ENCODE results near the gene PKP4. TPM values are rescaled to one million over a fixed set of nuclear protein-coding genes. Genes with fewer than 3 reads are reported as not detected.

PKP4 gene
- total RNA-seq, 1 donor from 2014 or later, result 62.9 TPM

GRCh38 chr2:158512323-158512722 is 55.6 kb downstream of the PKP4 start:
- H3K27ac Mint-ChIP-seq, result no peak overlapping the region
- H3K4me1 Mint-ChIP-seq (ENCODE audit: low read depth), result peaks cover 10% of the 10 kb centered on the region
- DNase-seq (ENCODE audit: low spot score, unreplicated experiment), result no peak
- no peaks in the 10 kb centered on the region for H3K27me3 Mint-ChIP-seq
- TF ChIP-seq, protein P1, sequence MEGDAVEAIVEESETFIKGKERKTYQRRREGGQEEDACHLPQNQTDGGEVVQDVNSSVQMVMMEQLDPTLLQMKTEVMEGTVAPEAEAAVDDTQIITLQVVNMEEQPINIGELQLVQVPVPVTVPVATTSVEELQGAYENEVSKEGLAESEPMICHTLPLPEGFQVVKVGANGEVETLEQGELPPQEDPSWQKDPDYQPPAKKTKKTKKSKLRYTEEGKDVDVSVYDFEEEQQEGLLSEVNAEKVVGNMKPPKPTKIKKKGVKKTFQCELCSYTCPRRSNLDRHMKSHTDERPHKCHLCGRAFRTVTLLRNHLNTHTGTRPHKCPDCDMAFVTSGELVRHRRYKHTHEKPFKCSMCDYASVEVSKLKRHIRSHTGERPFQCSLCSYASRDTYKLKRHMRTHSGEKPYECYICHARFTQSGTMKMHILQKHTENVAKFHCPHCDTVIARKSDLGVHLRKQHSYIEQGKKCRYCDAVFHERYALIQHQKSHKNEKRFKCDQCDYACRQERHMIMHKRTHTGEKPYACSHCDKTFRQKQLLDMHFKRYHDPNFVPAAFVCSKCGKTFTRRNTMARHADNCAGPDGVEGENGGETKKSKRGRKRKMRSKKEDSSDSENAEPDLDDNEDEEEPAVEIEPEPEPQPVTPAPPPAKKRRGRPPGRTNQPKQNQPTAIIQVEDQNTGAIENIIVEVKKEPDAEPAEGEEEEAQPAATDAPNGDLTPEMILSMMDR (IDR thresholded peaks at IDR 0.05; ENCODE audit: unreplicated experiment), result no peak
- H3K9me3 Mint-ChIP-seq (ENCODE audit: low read depth), result no peaks in the 10 kb centered on the region
- H3K4me3 Mint-ChIP-seq (ENCODE audit: low read depth), result no peak overlapping the region
- no peaks in the 10 kb centered on the region for H3K36me3 Mint-ChIP-seq (ENCODE audit: insufficient read depth)

DNA sequence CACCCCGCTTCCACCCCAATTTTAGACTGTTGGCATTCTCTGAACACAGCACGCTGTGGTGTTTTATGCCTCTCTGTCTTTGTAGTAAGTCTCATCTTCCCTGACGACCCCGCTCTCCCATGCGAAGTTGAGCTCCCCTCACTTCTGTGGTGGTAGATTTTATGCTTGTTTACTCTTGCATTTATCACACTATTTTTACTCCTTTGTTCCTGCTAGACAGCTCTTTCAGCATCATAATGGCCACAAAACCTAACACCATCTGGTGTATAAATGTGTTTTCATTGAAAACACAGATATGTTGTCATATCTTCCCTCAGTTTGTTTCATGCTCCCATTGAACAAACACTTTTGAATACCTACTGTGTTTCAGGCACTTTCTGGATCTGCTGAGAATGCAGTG is 57.1 kb downstream of the PKP4 start:
- no peak for DNase-seq (ENCODE audit: low spot score, unreplicated experiment)
- Mint-ChIP-seq H3K27ac (no peak overlapping the region), H3K4me3 (ENCODE audit: low read depth) (no peak overlapping the region), H3K36me3 (ENCODE audit: insufficient read depth) (no peaks in the 10 kb centered on the region), H3K9me3 (ENCODE audit: low read depth) (no peaks in the 10 kb centered on the region), H3K27me3 (no peaks in the 10 kb centered on the region), H3K4me1 (ENCODE audit: low read depth) (peaks cover 16% of the 10 kb centered on the region)
- TF ChIP-seq, protein P1 (IDR thresholded peaks at IDR 0.05; ENCODE audit: unreplicated experiment), result no peak

DNA sequence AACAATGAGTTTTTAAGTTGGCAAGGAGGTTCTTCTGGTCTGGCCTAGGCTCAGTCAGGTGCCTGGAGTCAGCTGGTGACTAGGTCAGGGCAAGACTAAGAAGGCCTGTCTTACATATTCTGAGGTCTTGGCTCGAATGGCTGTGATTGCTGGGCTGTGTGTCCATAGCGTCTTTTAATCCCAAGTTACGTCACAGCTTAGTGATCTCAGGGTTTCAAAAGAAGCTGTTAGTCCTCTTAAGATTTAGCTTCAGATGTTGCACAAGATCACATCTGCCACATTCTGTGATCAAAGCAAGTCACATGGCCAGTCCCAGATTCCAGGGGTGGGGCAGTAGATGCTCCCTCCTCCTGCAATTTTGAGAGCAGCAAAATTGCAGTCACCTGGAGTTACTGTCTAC is 61.3 kb downstream of the PKP4 start:
- peaks cover 14% of the 10 kb centered on the region for H3K4me1 Mint-ChIP-seq (ENCODE audit: low read depth)
- no peak overlapping the region for H3K4me3 Mint-ChIP-seq (ENCODE audit: low read depth)
- no peak overlapping the region for H3K27ac Mint-ChIP-seq
- H3K9me3 Mint-ChIP-seq (ENCODE audit: low read depth), result peaks cover 3% of the 10 kb centered on the region
- TF ChIP-seq, protein P1 (IDR thresholded peaks at IDR 0.05; ENCODE audit: unreplicated experiment), result no peak
- H3K27me3 Mint-ChIP-seq, result no peaks in the 10 kb centered on the region
- DNase-seq (ENCODE audit: low spot score, unreplicated experiment), result no peak
- peaks cover 8% of the 10 kb centered on the region for H3K36me3 Mint-ChIP-seq (ENCODE audit: insufficient read depth)

DNA sequence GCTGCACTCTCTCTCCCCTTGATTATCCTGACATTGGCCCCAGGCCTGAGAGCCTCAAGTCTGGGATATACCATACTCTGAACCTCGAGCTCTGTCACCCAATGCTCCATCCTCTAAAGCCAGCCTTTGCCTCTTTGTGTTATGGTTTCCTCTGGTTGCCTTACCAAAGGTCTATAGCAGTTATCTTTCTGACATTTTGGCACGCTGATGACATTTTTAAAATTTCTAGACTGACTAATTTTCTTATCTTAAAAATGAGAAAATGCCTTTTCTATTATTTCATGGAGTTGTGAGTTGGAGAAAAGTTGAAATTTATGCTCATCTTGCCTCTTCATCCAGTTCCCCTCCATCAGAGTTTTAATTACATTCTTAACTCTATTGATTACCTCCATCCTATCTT is 62.7 kb downstream of the PKP4 start:
- no peak overlapping the region for H3K27ac Mint-ChIP-seq
- TF ChIP-seq, protein P1 (IDR thresholded peaks at IDR 0.05; ENCODE audit: unreplicated experiment), result no peak
- H3K9me3 Mint-ChIP-seq (ENCODE audit: low read depth), result peaks cover 3% of the 10 kb centered on the region
- peaks cover 8% of the 10 kb centered on the region for H3K36me3 Mint-ChIP-seq (ENCODE audit: insufficient read depth)
- no peak overlapping the region for H3K4me3 Mint-ChIP-seq (ENCODE audit: low read depth)
- no peaks in the 10 kb centered on the region for H3K27me3 Mint-ChIP-seq
- no peak for DNase-seq (ENCODE audit: low spot score, unreplicated experiment)
- peaks cover 8% of the 10 kb centered on the region for H3K4me1 Mint-ChIP-seq (ENCODE audit: low read depth)

DNA sequence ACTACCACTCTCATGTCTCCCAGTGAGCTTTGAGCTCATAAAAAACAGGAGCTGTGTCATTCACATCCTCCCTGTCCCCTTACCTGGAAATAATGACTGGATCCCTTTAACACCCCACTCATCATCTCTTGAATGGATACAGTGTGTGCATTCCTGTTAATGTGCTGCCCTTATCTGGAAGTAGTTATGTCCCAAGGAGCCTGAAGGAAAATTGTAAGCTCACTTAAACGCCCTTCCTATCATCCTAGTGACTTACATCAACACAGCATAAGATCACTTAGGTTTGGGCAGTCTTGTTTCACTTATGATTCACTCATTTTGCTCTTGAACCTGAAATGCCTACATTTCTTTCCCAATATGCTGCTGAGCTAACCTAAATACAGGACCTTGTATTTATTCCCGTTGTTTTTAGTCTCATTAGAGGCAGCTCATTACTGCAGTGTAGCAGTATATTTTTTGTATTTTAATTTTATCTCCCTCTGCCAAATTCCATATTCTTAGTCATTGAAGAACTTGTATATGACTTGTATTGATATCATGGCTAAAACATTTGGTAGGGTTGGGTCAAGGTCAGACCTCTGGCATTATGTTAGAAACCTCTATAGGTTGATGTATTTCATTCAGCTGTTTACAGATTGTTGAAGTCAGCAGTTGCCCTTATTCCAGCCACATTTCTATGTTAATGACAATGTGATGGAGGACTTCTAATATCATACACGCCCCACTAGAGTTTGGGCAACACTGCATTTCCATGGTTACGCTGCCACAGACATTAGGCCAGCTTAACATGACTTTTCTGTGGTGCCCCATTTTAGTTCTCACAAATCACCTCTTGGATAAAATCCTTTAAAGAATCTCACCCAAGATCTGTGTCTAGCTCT is 72.9 kb downstream of the PKP4 start:
- TF ChIP-seq, protein P1 (IDR thresholded peaks at IDR 0.05; ENCODE audit: unreplicated experiment), result no peak
- Mint-ChIP-seq H3K4me1 (ENCODE audit: low read depth) (no peaks in the 10 kb centered on the region), H3K27me3 (no peaks in the 10 kb centered on the region), H3K9me3 (ENCODE audit: low read depth) (no peaks in the 10 kb centered on the region), H3K36me3 (ENCODE audit: insufficient read depth) (no peaks in the 10 kb centered on the region), H3K4me3 (ENCODE audit: low read depth) (no peak overlapping the region), H3K27ac (no peak overlapping the region)
- DNase-seq (ENCODE audit: low spot score, unreplicated experiment), result no peak
